Activated T-cell treated with anti-CD3 and anti-CD28 coated beads for 1 hour (primary cell): Measurements from ENCODE around the gene FLYWCH1.
A peak's percentile ranks its signal among the peaks of the same experiment; 100 is the strongest.

Experiments used
- DNase-seq: peaks from one replicate; pipeline ENCODE4 v3.0.0-alpha.2; 2020; ENCODE audit warnings: low read depth

The FLYWCH1 gene

DNA sequence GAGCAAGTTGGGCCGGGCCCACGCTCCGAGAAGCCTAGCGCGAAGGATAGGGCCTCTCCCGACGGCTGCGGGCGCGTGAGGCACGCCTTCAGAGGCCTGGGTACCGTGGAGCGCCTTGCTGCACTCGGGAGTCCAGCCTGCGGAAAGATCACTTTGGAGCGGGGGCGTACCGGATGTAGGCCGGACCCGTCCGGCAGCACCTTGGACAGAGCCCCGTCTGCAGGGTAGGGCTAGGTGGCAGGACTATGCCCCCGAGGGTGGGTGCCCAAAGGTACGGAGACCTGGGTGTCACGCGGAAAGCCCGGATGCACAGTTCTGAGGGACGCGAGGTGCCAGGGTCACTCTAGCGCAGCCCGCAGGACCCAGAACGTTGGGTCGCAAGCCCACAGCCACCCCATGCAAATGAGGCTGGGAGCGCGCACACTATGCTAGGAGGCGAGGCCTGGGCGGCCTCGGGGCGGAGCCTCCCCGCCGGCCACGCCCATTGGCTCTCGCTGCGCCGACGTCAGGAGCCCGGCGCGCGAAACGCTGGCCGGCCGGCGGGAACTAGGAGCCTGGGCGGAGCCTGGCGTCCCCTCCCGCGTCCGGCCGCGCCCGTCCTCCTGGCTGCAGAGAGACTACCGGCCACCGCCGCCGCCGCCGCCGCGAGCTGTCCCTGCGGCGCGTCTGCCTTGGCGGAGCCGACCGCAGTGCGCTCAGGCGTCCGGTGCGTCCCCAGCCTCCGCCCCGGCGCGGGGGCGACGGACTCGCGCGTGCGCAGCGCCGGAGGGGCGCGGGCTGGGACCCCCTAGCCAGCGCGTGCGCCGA, 57.2 kb downstream of the FLYWCH1 start, which contains the start of gene PAQR4:
Gene PAQR4 (plus strand): TSS at position 611 of the 807 bp plus-strand sequence. CDS start 327 bp downstream, outside the sequence.
- peak; percentile 65 for DNase-seq

GRCh38 chr16:2969545-2970521, 58.1 kb downstream of the FLYWCH1 start:
- DNase-seq, result peak; percentile 40

DNA sequence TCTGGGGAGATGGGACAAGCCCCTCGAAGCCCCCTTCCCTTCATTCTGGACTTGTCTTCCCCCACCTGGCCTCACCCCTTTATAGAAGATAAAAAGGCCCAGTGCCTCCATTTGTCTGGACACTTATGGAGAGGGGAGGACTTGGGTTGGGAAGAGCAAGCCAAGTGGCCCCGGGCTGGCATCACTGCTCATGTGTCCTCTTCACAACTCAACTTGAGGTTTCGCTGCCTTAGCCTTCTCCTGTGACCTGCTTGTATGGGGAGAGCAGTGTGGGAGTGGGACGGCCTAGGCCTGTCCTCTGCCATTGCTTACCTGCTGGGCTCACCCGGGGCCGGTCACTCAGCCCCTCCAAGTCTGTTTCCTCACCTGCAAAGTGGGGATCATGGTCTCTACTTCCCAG, 58.8 kb downstream of the FLYWCH1 start:
- DNase-seq, result no peak

- no peak for DNase-seq
Observed at GRCh38 chr16:2971134-2971984, 59.6 kb downstream of the FLYWCH1 start.

DNA sequence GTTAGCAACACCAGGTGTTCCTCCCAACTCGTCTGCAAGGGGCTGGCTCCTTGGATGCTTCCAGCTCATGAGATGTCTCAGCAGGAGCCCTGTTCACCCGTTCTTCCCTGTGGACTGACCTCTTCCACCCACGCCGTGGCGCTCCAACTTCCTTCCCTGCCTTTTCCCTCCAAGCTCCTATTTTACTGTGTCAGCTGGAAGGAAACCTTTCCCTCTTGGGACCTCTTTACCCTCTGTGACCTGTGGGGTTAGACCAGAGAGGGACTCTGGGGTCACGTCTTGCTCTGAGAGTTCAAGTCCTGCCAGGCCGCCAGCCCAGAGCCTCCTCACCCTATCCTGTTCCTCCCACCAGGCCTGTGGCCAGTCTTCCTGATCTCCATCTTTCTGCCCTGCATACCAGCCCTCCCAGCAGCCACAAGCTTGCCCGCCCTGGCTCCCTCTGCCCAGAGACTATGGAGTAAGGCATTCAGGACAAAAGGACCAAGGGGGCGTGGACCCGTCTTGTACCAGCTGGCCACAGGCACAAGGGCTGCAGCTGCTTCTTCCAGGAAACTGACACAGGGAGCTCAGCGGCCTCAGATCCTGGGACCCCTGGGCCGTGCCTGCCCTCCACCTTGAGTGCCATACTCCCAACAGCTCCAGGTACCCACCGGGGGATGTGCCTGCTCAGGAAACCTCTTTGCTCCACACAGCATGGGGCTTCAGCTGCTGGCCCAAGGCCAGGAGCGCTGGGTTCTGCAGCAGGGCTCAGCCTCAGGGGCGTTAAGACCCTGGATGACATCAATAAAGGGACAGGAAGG, 60.5 kb downstream of the FLYWCH1 start:
- no peak for DNase-seq

- no peak for DNase-seq
Observed at GRCh38 chr16:2973093-2973492, 61.4 kb downstream of the FLYWCH1 start.

GRCh38 chr16:2973605-2974318, 62.0 kb downstream of the FLYWCH1 start:
- DNase-seq, result no peak

DNA sequence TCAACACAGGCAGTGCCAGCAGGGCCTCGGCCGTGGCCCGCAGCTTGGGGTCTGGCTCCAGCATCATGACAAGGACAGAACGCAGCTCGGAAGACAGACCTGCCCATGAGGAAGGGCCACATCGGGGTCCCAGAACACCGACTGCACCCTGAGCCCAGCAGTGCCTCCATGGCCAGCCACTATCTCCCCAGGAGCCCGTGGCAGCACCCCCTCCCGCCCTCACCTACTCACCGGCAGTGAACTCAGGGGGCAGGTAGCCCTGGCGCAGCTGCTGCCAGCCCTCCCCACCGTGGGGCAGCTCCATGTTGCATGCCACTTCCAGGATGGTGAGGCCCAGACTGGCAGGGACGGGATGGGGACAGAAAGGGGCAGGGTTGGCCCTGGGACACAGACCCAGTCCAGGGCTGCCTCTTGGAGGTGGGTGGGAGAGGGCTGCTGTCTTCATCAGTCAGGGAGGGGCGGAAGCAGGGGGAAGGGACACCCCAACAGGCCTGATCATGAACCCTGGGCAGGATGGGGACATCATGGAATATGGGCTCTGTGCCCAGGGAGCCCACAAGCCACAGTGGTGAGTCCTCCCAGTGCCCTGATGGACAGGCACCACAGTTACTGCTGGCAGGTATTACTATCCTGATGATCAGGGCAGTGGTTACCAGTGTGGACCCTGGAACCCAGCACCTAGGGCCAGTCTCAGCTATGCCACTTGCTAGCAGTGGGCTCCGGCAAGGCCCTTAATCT, 62.8 kb downstream of the FLYWCH1 start:
- DNase-seq, result no peak

GRCh38 chr16:2975161-2975795, 63.5 kb downstream of the FLYWCH1 start:
- no peak for DNase-seq

DNA sequence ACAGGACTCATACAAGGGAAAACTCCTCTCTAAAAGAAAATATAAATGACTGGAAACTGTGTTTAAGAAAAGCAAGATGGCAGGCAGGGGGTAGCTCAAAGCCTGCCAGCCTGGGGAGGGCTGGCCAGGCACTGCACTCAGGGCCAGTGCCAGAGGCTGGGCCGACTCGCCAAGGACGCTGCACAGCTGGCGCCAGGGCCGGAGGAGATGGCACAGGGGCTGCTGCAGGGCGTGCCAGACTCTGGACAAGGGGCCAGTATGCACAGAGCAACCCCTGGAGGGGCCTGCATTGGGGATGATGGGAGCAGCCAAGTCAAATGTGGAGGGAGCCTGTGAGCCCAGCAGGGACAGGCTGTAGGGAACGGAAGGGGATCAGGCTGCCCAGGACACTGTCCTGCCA, 64.5 kb downstream of the FLYWCH1 start:
- no peak for DNase-seq

GRCh38 chr16:2976673-2977072, 64.9 kb downstream of the FLYWCH1 start:
- no peak for DNase-seq

- no peak for DNase-seq
Observed at GRCh38 chr16:2977440-2977839, 65.7 kb downstream of the FLYWCH1 start.

DNA sequence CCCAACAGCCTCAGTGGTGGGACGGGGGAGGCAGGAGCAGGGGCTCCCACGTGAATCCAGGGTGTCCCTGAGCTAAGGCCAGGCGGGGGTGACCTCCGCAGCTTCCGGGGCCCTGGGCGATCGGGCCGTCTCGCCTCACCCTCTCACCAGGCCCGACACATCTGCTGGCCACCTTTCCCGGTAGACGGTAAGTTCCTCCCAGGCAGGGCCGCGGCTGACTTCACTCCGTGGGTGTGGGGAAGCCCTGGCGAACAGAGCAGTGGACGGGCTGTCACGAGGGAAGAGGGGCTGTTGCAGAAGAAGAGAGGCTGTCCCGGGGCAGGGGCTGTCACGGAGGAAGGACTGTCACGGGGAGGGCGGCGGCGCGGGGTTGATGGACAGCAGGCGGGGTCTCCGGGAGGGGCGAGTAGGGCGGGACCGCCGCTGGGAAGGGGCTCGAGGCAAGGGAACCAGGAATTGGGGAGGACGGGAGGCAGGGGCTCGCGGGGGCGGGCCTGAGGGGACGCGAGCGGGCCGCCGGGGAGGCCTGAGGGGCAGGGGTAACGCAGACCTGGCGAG, 68.0 kb downstream of the FLYWCH1 start:
- DNase-seq, result no peak

GRCh38 chr16:2980227-2981176, 68.8 kb downstream of the FLYWCH1 start, which contains the start of gene PKMYT1:
PKMYT1 (minus strand) TSS chr16:2980446; CDS start chr16:2979657, 789 bp downstream.
- peak; percentile 93 for DNase-seq

GRCh38 chr16:2981177-2981898, 69.6 kb downstream of the FLYWCH1 start:
- no peak for DNase-seq

DNA sequence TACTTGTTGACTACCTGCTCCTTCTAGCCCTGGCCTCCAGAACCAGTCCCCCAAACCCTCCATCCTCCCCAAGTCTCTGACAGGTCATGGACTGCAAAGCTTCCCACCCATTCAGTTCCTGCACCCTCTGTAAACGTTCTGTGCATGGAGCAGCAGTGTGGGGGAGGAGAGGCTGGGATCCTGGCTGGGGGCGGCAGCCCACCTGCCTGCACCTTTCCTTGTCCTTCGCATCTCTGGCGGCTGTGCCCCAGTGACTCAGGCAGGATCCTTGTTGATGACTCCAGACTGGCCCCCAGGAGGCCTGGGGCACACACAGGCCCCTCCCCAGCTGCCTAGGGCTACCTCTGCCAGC, 70.1 kb downstream of the FLYWCH1 start:
- no peak for DNase-seq

DNA sequence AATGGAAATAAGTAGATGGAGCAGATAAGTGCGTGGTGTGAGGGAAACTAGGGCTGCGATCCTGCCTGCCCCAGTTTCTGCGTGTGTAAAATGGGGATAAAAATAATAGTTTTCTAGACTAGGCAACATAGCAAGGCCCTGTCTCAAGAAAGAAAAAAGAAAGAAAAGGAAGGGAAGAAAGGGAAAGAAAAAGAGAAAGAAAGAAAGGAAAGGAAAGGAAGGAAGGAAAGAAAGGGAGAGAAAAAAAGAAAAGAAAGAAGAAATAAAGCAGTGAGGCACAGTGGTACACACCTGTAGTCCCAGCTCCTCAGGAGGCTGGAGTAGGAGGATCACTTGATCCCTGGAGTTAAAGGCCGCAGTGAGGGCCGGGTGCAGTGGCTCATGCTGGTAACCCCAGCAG, 70.7 kb downstream of the FLYWCH1 start:
- DNase-seq, result no peak
